IMR-90 (cell line): ENCODE measurements around the gene NPB. TPM values are rescaled to one million over a fixed set of nuclear protein-coding genes. Genes with fewer than 3 reads are reported as not detected.

Source experiments
- ATAC-seq: fragments of 200-7000 bp; cut with Tn5 transposase; 2 replicates; pipeline ENCODE4 v1.9.1; 2020; ENCODE audit warnings: low read depth, mild to moderate bottlenecking, moderate library complexity
- BruUV-seq: library from RNA; stranded (reverse); fragments of 400-500 nt; replicated peaks from 2 replicates; lab custom pipeline; 2021; lab: Mats Ljungman, UMichigan
- CTCF ChIA-PET: fragments of 300-600 bp; formaldehyde crosslinking; extraction: SDS; loops from one replicate; lab custom pipeline; 2021; ENCODE audit warnings: antibody characterized with exemption; lab: Yijun Ruan, JAX
- POLR2A ChIA-PET: fragments of 300-600 bp; sonication (Branson Sonifier 250); formaldehyde crosslinking; loops from one replicate; lab custom pipeline; 2022; ENCODE audit warnings: antibody characterized with exemption; ENCODE audit not compliant: unreplicated experiment; lab: Charles Lee
- DNase-seq: peaks from one replicate; pipeline ENCODE4 v3.0.0; 2013
- H2AFZ ChIP-seq: replicated peaks from 2 replicates; pipeline ENCODE3; 2013; ENCODE audit warnings: low read length, mild to moderate bottlenecking; ENCODE audit not compliant: poor library complexity
- H2AK5ac ChIP-seq: 2 replicates; pipeline ENCODE4 v1.6.1; 2013; ENCODE audit warnings: low read depth, low read length, inconsistent platforms
- H2AK9ac ChIP-seq: replicated peaks from 2 replicates; pipeline ENCODE3; 2013; ENCODE audit warnings: mild to moderate bottlenecking, low read depth, low read length, moderate library complexity; ENCODE audit not compliant: poor library complexity
- H2BK120ac ChIP-seq: 2 replicates; pipeline ENCODE4 v1.6.1; 2013; ENCODE audit warnings: low read depth, low read length, inconsistent platforms
- H2BK15ac ChIP-seq: 3 replicates; pipeline ENCODE4 v1.6.1; 2013; ENCODE audit warnings: low read depth, low read length, inconsistent platforms
- H2BK20ac ChIP-seq: 2 replicates; pipeline ENCODE4 v1.6.1; 2013; ENCODE audit warnings: low read depth, mild to moderate bottlenecking, inconsistent platforms, low read length, moderate library complexity
- H2BK5ac ChIP-seq: 2 replicates; pipeline ENCODE4 v1.6.1; 2013; ENCODE audit warnings: mild to moderate bottlenecking, low read depth, low read length, inconsistent platforms; ENCODE audit not compliant: poor library complexity, severe bottlenecking
- H3K14ac ChIP-seq: replicated peaks from 2 replicates; pipeline ENCODE4 v1.6.1; 2013; ENCODE audit warnings: low read depth, low read length, inconsistent platforms
- H3K18ac ChIP-seq: 2 replicates; pipeline ENCODE4 v1.6.1; 2013; ENCODE audit warnings: low read depth, low read length, control low read depth
- H3K23ac ChIP-seq: 2 replicates; pipeline ENCODE4 v1.6.1; 2013; ENCODE audit warnings: low read depth, low read length, inconsistent platforms
- H3K27ac ChIP-seq: 2 replicates; pipeline ENCODE4 v1.5.1; 2013; ENCODE audit warnings: mild to moderate bottlenecking, control low read depth, low read length; ENCODE audit not compliant: insufficient read depth
- H3K27me3 ChIP-seq: 2 replicates; pipeline ENCODE4 v1.6.1; 2013; ENCODE audit warnings: low read length; ENCODE audit not compliant: control insufficient read depth, insufficient read depth
- H3K36me3 ChIP-seq: 2 replicates; pipeline ENCODE4 v1.6.1; 2013; ENCODE audit warnings: low read length, mixed read lengths; ENCODE audit not compliant: control insufficient read depth, insufficient read depth
- H3K4ac ChIP-seq: 2 replicates; pipeline ENCODE4 v1.6.1; 2013; ENCODE audit warnings: low read depth, low read length, inconsistent platforms
- H3K4me1 ChIP-seq: 2 replicates; pipeline ENCODE4 v1.6.1; 2013; ENCODE audit warnings: low read length, mixed read lengths; ENCODE audit not compliant: control insufficient read depth, insufficient read depth
- H3K4me2 ChIP-seq: 2 replicates; pipeline ENCODE4 v1.6.1; 2013; ENCODE audit warnings: low read depth, mild to moderate bottlenecking, control low read depth, low read length, moderate library complexity
- H3K4me3 ChIP-seq: 2 replicates; pipeline ENCODE4 v1.5.1; 2013; ENCODE audit warnings: low read depth, mild to moderate bottlenecking, control low read depth, low read length, moderate library complexity; ENCODE audit not compliant: insufficient read depth
- H3K56ac ChIP-seq: 2 replicates; pipeline ENCODE4 v1.6.1; 2013; ENCODE audit warnings: low read length, inconsistent platforms; ENCODE audit not compliant: insufficient read depth; ENCODE audit errors: extremely low read depth
- H3K79me1 ChIP-seq, 2 experiments: 2 replicates each; pipeline ENCODE4 v1.6.1; 2013; ENCODE audit warnings: low read length in 2 of 2, inconsistent platforms in 1 of 2, low read depth in 1 of 2
- H3K9ac ChIP-seq: 2 replicates; pipeline ENCODE4 v1.6.1; 2013; ENCODE audit warnings: low read depth, low read length, control low read depth
- H3K9me1 ChIP-seq: 2 replicates; pipeline ENCODE4 v1.6.1; 2013; ENCODE audit warnings: low read length, inconsistent platforms; ENCODE audit not compliant: insufficient read depth
- H3K9me3 ChIP-seq: 2 replicates; pipeline ENCODE4 v1.6.1; 2013; ENCODE audit warnings: low read length; ENCODE audit not compliant: control insufficient read depth, insufficient read depth
- H4K20me1 ChIP-seq: 2 replicates; pipeline ENCODE4 v1.6.1; 2013; ENCODE audit warnings: low read length, inconsistent platforms; ENCODE audit not compliant: insufficient read depth
- H4K5ac ChIP-seq: 2 replicates; pipeline ENCODE4 v1.6.1; 2013; ENCODE audit warnings: mild to moderate bottlenecking, low read depth, low read length, control low read depth
- H4K8ac ChIP-seq, 2 experiments: 2 replicates each; pipeline ENCODE4 v1.6.1; 2013; ENCODE audit warnings: low read depth in 2 of 2, low read length in 2 of 2, control low read depth in 1 of 2, inconsistent platforms in 1 of 2
- H4K91ac ChIP-seq: 2 replicates; pipeline ENCODE4 v1.6.1; 2013; ENCODE audit warnings: low read depth, low read length, inconsistent platforms; ENCODE audit not compliant: insufficient read depth
- BHLHE40 ChIP-seq: fragments of 150-350 bp; IDR thresholded peaks from 2 replicates; pipeline ENCODE4 v1.6.1; 2016; ENCODE audit warnings: mild to moderate bottlenecking, low read depth, low read length
- CEBPB ChIP-seq: IDR thresholded peaks from 2 replicates; pipeline ENCODE4 v1.6.1; 2012; ENCODE audit warnings: low read depth, low read length, improper control_type of control experiment
- FOS ChIP-seq: fragments of 150-350 bp; IDR thresholded peaks from 2 replicates; pipeline ENCODE4 v1.6.1; 2016; ENCODE audit warnings: low read depth, low read length
- MXI1 ChIP-seq: IDR thresholded peaks from 2 replicates; pipeline ENCODE4 v1.6.1; 2012; ENCODE audit warnings: low read depth, mild to moderate bottlenecking, low read length, moderate library complexity, borderline replicate concordance
- RCOR1 ChIP-seq: IDR thresholded peaks from 2 replicates; pipeline ENCODE4 v1.6.1; 2012; ENCODE audit warnings: mild to moderate bottlenecking, low read length, improper control_type of control experiment; ENCODE audit not compliant: insufficient replicate concordance
- WGBS, 2 experiments: methylation state at CpG; one replicate each; pipeline versions ENCODE4 v1.1.5 to v1.1.7; 2013; ENCODE audit warnings: missing lambda C conversion rate in 2 of 2; ENCODE audit not compliant: insufficient read length in 1 of 2; ENCODE audit errors: extremely low coverage in 2 of 2; 5-methylcytosine and 5-hydroxymethylcytosine counted together
- dilution Hi-C: fragments of 300-500 bp; cut with HindIII; formaldehyde crosslinking; loops from one replicate; pipeline ENCODE4 v1.14.3; 2018; ENCODE audit warnings: low sequenced_read_pairs; ENCODE audit not compliant: unreplicated experiment
- in situ Hi-C: fragments of 300-500 bp; cut with MboI; formaldehyde crosslinking; loops from 3 replicates; pipeline ENCODE4 v1.14.3; 2019; ENCODE audit warnings: low sequenced_read_pairs, inconsistent platforms, mixed read lengths
- intact Hi-C: fragments of 100-400 bp; cut with micrococcal nuclease; formaldehyde crosslinking; loops from 2 replicates; pipeline ENCODE4 v1.10.0; 2022
- polyA plus RNA-seq, 3 experiments: library from polyadenylated mRNA; depleted of rRNA; stranded (reverse); fragments of >200 nt; gene quantifications; 2 replicates each; pipeline ENCODE4 v1.2.3, GENCODE V29; 2012; ENCODE audit warnings: low replicate concordance in 1 of 3
- total RNA-seq: library from RNA; depleted of rRNA; stranded (reverse); fragments of >200 nt; gene quantifications from 2 replicates; pipeline ENCODE4 v1.2.3, GENCODE V29; 2012

The NPB gene
- total and polyA plus RNA-seq, 2 of the 4 experiments (the other 2 are of a cell fraction): 0.51 TPM; not detected in 1

DNA sequence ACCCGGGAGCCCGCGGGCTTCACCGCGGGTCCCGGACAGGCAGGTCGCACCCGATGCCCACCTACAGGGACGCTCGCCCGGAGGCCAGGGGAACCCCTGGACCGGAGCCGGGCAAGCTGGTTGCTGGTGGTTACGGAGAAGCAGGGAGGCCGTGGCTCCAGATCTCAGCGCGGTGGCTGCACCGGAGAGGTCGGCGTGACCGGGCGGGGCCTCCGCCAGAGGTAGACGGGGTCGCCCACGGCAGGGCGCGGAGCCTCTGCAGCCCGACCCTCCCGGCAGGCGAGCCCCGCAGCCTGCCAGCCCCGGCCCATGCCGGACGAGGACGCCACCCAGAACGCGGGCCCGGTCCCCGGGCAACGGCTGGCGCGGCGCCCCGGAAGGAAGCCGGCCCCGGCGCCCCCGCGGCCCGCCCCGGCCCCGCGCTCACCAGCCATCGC, 8.8 kb downstream of the NPB start:
- no peak overlapping the region for H2AK5ac ChIP-seq
- H4K91ac ChIP-seq: no peak overlapping the region
- H3K56ac ChIP-seq: no peak overlapping the region; the same call in 1 of the 2 replicates
- no peak overlapping the region for H3K18ac ChIP-seq
- peak overlapping the region; percentile 4; the same call in 1 of the 2 replicates for H3K27ac ChIP-seq
- peaks cover 5% of the 10 kb centered on the region for H3K4me1 ChIP-seq
- H2BK15ac ChIP-seq: no peak overlapping the region
- no peak overlapping the region for H2BK120ac ChIP-seq
- H4K8ac ChIP-seq: no peak overlapping the region
- 1% methylated on average over 22 of the region's 55 CpGs; no CpG with 5 or more reads in 1 of the 2 experiments for WGBS, 2 experiments
- in situ Hi-C loops (no loop called here), intact Hi-C loops (no loop called here), dilution Hi-C loops (no loop called here)
- TF ChIP-seq RCOR1: no peak
- no peak for TF ChIP-seq CEBPB
- 0 out of 2 replicates have a peak, but pooled peaks have one; percentile 37 for TF ChIP-seq MXI1
- TF ChIP-seq FOS: no peak
- TF ChIP-seq BHLHE40: no peak
- peak overlapping the region; percentile 65 for H3K4me2 ChIP-seq
- H3K4me3 ChIP-seq: peak overlapping the region; percentile 90
- peak overlapping the region; percentile 58; the same call in 1 of the 2 replicates for H3K23ac ChIP-seq
- H2AFZ ChIP-seq: peak overlapping the region; percentile 89
- no peak overlapping the region for H4K5ac ChIP-seq
- H3K27me3 ChIP-seq: no peaks in the 10 kb centered on the region
- ChIA-PET CTCF (no interaction called here), POLR2A (no interaction called here)
- peaks cover 49% of the 10 kb centered on the region for H3K36me3 ChIP-seq
- H3K9me1 ChIP-seq: peaks cover 8% of the 10 kb centered on the region; the same call in 1 of the 2 replicates
- no TSS peak for BruUV-seq
- peaks cover 7 to 38% of the 10 kb centered on the region in 2 experiments; a peak in 3 of 4 replicates for H3K79me1 ChIP-seq
- 0 out of 2 replicates have a peak overlapping the region, but pooled peaks have one; percentile 33 for H3K14ac ChIP-seq
- H2AK9ac ChIP-seq: peak overlapping the region; percentile 93
- H3K9ac ChIP-seq: peak overlapping the region; percentile 55
- no peaks in the 10 kb centered on the region for H3K9me3 ChIP-seq
- ATAC-seq (peak; percentile 45), DNase-seq (no peak)
- H4K20me1 ChIP-seq: peaks cover 27% of the 10 kb centered on the region
- peak overlapping the region; percentile 11; the same call in 1 of the 2 replicates for H3K4ac ChIP-seq
- H2BK5ac ChIP-seq: no peak overlapping the region
- H2BK20ac ChIP-seq: no peak overlapping the region
